ENCODE measurements around the gene SAMD1. TPM values are rescaled to one million over a fixed set of nuclear protein-coding genes. Genes with fewer than 3 reads are reported as not detected.
"Not testable (repeated sequence)": the region's sequence is repeated elsewhere in the genome, so short reads cannot be mapped to it uniquely, and the experiment has no call there.

SAMD1 gene
- total RNA-seq, 1 donor from 2014 or later, result 152 TPM

DNA sequence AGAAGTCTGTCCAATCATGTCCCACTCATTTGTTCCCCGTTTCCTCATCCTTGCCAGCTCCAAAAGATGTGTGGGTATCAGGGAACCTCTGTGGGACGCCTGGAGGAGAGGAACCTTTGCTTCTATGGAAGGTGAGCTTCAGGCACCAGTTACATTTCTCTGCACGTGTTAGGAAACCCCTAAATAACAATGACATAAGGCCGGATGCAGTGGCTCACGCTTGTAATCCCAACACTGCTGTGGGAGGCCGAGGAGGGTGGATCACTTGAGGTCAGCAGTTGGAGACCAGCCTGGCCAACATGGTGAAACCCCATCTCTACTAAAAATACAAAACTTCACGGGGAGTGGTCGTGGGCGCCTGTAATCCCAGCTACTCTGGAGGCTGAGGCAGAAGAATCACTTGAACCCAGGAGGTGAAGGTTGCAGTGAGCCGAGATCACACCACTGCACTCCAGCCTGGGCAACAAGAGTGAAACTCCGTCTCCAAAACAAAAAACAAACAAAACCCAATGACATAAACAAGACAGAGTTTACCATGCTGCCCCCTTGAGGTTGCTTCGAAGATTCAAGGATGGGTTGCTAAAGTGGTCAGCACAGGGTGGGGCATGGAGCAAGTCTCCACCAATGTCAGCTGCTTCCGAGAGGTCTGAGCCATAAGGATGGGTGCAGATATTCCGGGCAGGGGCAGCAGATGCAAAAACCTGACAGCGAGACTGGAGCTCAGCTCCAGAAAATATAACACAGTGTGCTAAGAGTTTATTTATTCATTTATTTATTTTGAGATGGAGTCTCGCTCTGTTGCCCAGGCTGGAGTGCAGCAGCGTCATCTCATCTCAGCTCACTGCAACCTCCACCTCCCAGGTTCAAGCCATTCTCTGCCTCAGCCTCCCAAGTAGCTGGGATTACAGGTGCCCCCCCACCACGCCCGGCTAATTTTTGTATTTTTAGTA is 47.6 kb downstream of the SAMD1 start:
- peak; percentile 85 for DNase-seq
- Mint-ChIP-seq H3K27ac (peak overlapping the region; percentile 74), H3K4me1 (peaks cover 12% of the 10 kb centered on the region), H3K36me3 (ENCODE audit: low read depth) (peaks cover 57% of the 10 kb centered on the region)
- H3K4me3 Mint-ChIP-seq; intact Hi-C loops (cut with micrococcal nuclease); H3K27me3 Mint-ChIP-seq; H3K9me3 Mint-ChIP-seq: not testable (repeated sequence)

- intact Hi-C loops (cut with micrococcal nuclease), result no loop called here
- Mint-ChIP-seq H3K27me3 (no peaks in the 10 kb centered on the region), H3K9me3 (no peaks in the 10 kb centered on the region), H3K36me3 (ENCODE audit: low read depth) (peaks cover 52% of the 10 kb centered on the region), H3K4me3 (no peak overlapping the region), H3K27ac (no peak overlapping the region), H3K4me1 (peaks cover 20% of the 10 kb centered on the region)
- no peak for DNase-seq
Observed at GRCh38 chr19:14039181-14039580, 51.4 kb downstream of the SAMD1 start.

Other genes starting within 250 kb of the SAMD1 start
- 1.4 and 1.9 TPM in 2 replicates for gene NANOS3, start 213.6 kb downstream of the SAMD1 start, total RNA-seq
- 16.2 and 18.6 TPM in 2 replicates for gene BRME1, start 184.6 kb downstream of the SAMD1 start, total RNA-seq
- 38.5 and 39.4 TPM in 2 replicates for gene CC2D1A, start 184.6 kb downstream of the SAMD1 start, total RNA-seq
- not detected in 2 replicates for gene PODNL1, start 152.3 kb downstream of the SAMD1 start, total RNA-seq
- 61.5 and 63.2 TPM in 2 replicates for gene DCAF15, start 138.2 kb downstream of the SAMD1 start, total RNA-seq
- 17.0 and 18.0 TPM in 2 replicates for gene RFX1, start 84.4 kb downstream of the SAMD1 start, total RNA-seq
- gene RLN3, start 62.6 kb downstream of the SAMD1 start, total RNA-seq, result not detected in 2 replicates
- 81.6 and 86.4 TPM in 2 replicates for gene IL27RA, start 59.0 kb downstream of the SAMD1 start, total RNA-seq
- gene PALM3, start 28.7 kb downstream of the SAMD1 start, total RNA-seq, result 0.28 TPM in 1 of 2 replicates, not detected in the other
- 2.7 and 3.6 TPM in 2 replicates for gene MISP3, start 18.0 kb downstream of the SAMD1 start, total RNA-seq
- gene C19orf67, start 5.0 kb downstream of the SAMD1 start, total RNA-seq, result 0.54 and 0.58 TPM in 2 replicates
- gene PRKACA, start 27.0 kb upstream of the SAMD1 start, total RNA-seq, result 62.6 and 64.7 TPM in 2 replicates
- gene ASF1B, start 45.8 kb upstream of the SAMD1 start, total RNA-seq, result 85.8 and 90.2 TPM in 2 replicates
- gene ADGRL1, start 115.4 kb upstream of the SAMD1 start, total RNA-seq, result 14.3 and 17.2 TPM in 2 replicates

All from activated CD4-positive, alpha-beta T cell treated with anti-CD3 and anti-CD28 coated beads, Interleukin-2, amount 10 ng/mL, durations not matched to agents 24 days and 14 days (primary cell).